Stimulated activated CD8-positive, alpha-beta memory T cell treated with anti-CD3 and anti-CD28 coated beads, Interleukin-12 subunit alpha, Interleukin-12 subunit beta, amount 100 ng/mL, for 24 hours (primary cell): ENCODE data around the gene NDUFAF5.

Experiments
- DNase-seq: peaks from one replicate; pipeline ENCODE4 v3.0.0-alpha.2; 2020; ENCODE audit errors: extremely low read depth

NDUFAF5 gene

DNA sequence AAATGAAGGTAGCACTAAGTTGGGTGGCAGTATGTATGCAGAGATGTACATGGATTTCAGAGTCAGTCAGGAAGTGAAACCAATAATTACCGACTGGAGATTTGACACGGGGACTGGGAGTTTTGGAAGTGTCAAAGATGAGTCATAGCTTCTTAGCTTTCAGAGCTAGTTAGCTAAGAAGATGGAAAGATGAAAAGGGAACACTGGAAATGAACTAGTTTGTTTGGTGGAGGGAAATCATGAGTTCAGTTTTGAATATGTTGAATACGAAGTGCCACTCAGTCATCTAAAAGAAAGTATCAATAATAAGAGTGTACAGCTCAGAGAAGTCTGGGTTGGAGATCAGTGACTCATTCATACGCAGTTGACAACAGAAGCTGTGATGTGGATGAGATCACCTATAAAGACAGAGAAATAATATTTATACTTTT is 7.6 kb upstream of the NDUFAF5 start:
- DNase-seq = no peak

DNA sequence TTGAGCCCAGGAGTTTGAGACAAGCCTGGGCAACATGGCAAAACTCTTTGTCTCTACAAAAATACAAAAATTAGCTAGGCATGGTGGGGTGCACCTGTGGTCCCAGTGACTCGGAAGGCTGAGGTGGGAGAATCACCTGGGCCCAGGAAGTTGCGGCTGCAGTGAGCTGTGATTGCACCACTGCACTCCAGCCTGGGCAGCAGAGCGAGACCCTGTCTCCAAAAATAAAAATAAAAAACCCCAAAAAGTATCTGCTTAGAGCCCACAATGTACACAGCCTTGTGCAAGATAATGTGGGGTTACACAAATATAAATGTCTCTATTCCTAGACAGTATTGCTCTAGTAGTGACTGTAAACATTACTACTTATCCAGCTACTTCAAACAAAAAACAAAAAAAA is 6.0 kb upstream of the NDUFAF5 start:
- DNase-seq = no peak

DNA sequence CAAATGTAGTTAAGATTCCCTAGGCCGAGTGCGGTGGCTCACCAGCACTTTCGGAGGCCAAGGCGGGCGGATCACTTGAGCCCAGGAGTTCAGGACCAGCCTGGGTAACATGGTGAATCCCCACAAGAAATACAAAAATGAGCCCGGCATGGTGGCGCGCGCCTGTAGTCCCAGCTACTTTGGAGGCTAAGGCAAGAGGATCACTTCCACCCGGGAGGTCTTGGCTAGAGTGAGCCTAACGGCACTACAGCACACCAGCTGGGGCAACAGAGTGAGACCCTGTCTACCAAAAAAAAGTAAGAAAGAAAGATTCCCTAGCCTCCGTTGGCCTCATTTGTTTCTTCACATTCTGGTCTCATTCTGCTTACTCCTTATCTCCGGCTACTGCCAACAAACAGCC is 1.3 kb upstream of the NDUFAF5 start:
- no peak for DNase-seq

DNA sequence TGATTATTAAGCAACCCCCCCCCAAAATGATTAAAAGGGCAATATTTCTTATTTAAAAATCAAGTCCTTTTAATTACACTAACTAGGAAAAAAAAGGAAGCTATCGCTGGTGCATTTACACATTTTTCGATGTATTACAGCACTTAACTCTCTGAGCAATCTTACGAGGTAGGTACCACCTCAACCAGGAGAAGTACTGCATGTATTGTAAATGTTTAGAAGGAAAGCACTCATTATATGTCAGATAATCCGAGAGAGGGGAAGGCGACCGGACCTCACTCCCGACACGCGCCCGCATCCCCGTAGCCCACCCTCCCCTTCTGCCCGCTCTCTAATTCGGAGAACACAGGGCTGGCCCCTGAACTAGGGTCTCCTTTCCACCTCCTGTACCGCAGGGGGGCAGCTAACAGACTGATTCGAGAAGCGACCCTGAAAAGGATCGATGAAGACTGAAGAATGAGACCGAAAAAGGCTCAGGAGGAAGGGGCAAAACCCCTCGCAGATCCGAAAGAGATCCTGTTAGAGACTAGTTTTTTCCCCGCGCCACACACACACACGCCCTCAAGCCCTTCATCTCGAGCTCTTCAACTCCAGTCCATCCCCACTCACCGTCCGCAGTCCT is 446 bp upstream of the NDUFAF5 start:
- no peak for DNase-seq

DNA sequence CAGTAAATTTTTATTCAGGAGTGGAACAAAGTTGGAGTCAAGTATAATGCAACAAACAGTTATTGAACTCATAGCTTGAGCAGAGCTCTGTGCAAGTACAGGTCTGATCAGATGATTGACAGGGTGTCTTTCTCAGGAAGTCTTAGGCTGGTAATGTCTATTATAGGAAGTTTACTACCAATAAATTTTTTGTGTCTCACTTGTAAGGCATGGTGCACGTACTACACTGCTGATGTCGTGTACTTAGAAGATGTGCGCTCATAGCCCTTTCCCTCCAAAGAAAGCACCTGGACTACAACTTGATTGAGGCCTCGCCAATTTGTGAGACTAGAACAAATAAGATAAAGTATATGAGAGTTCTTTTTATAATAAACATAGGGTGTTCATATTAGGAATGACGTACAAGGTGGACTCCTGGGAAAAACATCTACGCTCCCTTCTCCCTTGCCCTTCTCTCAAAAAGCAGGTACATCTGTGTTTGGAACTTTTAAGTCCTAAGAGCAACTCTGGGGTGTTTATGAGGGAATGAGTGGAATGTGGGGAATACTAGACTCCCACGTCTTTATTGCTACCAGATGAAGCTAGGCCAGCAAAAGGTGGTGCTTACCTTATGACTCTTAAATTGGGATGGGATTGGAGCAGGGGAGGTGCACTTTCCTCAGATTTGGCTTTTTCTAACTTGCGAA is 1.5 kb downstream of the NDUFAF5 start:
- no peak for DNase-seq

DNA sequence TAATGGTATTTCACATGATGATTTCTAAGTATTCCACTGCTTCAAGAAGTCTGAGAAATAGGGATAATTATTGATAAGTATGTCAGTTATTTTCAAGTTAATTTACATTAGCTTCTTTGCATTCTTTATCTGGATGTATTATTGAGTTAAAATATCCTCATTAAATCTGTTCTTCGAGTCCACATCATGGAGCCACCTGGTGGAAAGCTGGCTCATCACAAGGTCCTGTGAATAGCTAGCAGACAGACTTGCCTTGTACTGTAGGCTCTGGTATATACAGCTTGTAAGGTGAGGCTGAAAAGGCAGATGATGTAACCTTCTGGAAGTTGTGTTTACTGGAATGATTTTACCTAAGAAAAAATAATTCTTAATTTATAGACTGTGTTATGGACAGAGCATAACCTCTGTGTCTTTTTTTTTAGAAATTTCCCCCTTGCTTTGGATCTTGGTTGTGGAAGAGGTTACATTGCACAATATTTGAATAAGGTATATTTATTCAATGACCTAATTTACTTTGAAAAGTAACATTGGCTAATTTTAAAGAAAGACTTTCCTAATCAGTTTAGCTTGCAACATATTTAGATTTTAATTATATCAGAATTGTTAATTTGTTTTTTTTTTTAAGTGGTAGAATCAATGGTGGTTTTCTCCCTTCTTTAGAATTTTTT is 3.5 kb downstream of the NDUFAF5 start:
- DNase-seq = no peak

DNA sequence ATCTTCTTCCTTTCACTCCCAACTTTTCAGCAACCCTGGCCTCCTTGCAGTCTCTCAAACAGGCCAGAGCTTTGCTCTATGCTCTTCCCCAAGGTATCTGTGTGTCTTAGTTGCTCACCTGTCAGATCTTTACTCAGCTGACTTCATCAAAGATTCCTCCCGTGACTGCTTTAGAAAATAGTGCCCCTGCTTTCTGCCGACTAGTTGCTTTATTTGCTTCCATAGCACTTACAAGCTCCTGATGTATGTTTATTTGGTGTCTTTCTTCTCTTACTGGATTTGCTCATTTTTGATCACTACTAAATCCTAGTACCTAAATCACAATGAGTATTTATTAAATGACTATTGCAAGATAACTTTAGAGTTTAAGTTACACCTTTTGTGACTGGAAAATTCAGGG is 5.9 kb downstream of the NDUFAF5 start:
- no peak for DNase-seq

DNA sequence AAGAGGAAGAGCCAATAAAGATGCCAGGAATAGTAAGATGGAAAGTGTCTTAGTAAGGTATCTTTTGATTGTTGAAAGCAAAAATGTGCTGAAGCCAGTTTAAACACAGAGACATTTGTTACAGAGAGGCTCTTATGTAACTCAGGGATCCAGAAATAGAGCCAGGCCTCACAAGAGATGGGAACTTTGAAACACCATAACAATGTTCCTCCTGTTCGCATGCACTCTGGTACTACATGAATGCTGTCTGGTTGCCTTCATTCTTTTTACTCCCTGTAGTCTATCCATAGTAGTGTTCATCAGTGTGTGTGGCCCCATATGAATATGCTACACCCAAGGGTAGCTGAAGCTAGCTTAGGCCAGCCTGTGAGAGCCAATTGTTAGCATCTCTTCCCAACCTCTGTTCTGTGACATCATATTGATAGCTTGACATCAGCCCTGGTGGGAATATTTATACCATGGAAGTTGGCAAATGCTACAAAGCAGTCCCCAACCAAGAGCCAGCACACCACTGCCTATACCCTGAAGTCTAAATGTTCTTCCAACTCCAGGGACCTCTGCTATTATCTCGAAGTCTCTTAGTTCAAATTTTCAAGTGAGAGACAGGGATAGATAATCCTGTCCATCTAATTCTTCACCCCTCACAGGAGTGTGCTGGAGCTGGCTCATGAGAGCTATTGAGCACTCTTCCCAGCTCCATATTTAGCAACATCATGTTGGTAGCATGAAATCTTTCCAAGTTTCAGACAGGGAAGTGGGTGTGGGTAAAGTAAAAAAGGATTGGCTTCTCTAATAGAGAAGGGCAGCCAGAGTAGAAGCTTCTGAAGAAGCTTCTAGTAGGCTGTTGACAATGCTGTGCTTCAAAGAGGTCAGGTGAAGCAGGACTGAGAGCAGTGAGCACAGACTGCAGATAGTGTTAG is 7.0 kb downstream of the NDUFAF5 start:
- no peak for DNase-seq

DNA sequence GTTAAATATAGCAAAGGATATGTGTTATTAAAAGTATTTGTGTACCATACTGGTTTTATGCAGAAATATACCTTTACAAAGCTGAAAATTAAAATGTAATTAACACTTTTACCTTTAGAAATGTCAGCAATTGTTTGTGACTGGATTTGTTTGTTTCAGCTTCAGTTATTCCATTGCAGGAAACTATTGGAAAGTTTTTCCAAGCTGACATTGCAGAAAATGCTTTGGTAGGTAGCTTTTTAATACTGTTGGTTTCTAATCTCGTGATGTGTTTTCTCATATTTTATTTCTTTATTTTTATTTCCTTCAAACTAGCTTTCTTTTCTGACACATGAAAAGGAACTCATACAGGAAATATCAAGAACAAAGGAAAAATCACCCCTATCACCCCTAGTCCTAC is 8.2 kb downstream of the NDUFAF5 start:
- no peak for DNase-seq

DNA sequence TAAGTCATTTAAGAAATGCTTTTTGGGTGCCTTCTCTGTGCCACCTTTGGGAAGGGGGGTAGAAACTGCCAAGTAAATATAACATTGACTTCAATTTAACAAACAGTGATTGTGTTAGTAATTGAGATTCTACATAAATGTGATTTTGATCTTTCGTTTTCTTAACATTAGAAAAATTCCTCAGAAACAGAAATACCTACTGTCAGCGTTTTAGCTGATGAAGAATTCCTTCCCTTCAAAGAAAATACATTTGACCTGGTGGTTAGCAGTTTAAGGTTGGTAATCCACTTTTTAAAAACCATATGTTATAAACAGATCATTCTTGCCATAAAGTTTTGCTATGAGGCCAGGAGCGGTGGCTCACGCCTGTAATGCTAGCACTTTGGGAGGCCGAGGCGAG is 9.8 kb downstream of the NDUFAF5 start:
- DNase-seq = no peak

DNA sequence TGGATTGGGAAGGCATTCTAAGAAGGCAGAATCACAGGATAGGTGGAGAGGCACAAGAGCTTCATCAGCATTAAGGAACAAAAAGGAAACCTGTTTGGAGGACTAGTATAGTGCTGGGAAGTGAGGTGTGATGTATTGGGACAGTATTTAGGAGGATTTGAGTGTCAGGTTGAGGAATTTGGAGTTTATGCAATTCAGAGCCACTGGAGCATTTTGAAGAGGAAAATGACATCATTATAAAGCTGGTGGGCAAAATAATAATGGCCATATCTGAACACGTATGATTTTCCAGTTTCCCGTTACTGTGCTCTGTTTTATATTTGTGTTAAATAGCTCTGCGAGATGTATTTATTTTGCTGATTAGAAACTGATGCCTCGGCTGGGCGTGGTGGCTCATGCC is 14.2 kb downstream of the NDUFAF5 start:
- no peak for DNase-seq

DNA sequence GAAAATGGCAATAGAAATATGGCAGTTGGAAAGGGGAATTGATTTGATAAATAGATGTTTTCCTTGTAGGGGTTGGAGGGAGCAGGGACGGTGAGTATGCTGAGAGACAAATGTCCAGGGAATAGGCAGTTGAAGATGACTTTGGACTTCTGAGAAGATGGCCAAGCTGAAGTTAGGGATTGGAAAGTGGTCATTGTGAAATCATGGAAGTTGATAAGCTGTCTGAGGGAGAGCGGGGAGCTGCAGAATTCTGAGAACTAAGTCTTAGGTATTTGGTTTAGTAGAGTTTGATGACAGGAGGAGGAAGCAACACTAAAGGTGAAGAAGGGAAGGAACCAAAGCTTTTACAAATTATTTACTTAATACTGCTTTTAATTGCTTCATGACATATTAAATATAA is 15.1 kb downstream of the NDUFAF5 start:
- no peak for DNase-seq

DNA sequence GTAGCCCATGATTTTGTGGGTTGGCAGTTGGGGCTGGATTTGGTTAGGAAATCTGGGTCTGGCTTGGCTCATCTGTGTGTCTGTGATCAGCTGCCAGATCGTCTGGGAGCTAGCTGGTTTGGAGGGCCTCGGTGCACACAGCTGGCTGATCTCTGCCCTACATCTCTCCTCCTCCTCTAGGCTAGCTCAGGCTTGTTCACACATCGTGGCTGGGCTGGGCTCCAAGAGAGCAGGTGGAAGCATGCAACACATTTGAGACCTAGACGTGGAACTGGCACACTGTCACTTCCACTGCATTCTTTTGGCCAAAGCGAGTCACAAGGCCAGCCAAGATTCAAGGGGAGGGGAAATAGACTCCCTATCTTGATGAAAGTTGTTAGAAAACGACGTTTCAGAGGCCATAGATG is 15.9 kb downstream of the NDUFAF5 start:
- no peak for DNase-seq

DNA sequence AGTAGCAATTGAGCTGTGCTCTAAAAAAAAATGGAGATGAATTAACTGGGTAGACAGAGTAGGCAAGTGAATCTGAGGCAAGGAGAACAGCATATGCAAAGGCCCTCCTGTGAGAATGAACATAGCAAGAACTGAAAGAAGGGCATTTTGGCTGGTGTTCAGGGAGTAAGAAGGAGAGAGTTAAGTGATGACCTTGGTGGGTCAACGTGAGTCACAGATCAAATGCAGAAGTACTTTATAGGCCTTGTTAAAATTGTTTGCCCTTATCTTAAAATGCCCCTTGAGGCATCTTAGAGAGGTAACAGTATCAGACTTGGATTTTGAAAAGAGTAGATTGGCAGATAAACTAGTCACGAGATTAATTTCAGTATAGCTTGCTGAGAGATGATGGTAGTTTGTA is 24.5 kb downstream of the NDUFAF5 start:
- no peak for DNase-seq

DNA sequence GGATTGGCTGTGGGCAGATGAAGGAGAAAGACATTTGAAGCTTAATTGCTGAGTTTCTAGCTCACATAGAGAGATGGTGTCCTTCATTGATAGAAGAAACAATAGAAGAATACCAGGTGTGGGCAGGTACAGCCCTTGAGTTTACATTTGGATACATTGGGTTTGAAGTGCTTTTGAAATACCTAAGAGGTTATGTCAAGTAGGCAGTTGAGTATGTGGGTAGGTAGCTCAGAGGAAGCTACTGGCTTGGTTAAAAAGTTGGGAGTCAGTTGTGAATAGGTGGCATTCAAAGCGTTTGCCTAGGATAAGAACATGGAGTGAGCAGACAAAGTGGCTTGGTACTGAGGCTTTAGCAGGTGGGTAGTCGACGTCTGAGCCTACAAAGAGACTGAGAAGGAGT is 25.0 kb downstream of the NDUFAF5 start:
- DNase-seq = no peak

DNA sequence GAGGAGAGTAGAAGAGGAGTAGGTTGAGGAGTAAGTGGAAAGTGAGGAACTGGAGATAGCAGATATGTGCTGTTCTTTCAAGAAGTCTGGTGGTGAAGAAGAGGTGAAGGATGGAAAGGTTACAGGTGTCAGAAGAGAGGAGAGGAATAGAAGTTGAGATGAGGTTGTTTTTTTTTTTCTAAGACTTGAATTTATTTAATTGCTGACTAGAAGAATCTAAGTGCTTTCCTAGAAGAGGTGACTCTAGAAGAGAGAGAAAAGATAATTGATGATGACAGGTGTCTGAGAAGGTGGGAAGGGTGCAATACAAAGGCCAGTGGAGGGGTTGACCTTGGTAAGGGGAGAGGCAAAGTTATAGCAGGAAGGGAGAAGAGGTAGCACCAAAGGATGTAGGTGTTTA is 25.6 kb downstream of the NDUFAF5 start:
- DNase-seq = no peak

DNA sequence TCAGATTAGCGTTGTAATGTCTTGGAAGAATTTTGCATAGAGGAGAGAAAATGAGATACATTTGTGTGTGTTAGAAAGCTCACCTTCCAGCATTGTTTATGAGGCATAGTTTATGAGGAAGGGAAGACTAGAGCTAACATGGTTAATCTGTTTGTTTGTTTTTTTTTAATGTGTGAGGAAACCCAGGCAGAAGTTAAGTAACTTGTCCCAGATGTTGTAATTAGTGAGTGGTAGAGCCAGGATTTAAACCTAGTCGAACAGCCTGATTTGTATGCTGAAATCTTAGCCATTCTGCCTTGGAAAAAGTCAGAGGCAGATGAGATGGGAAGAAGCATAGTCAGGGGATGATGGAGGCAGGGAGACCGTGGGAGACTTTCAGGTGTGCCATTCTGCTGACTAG is 29.1 kb downstream of the NDUFAF5 start:
- DNase-seq = no peak

DNA sequence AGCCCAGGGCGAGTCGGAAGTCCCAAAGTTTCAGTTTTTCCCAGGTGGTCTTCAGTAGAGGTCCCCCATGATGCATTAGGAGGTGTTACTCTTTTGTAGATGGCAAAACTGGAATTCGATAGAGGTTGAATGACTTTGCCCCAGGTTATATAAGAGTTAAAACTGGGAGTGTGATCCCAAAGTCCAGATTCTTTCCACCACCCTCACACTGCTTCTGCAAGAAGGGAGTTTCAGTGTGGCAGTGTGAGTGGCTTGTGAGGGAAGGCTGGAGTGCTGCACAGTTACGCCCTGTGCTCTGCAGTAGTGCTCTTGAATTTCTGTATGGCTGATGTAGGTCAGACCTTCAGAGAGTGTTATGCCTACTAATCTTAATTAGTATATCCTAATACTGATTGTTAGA is 29.8 kb downstream of the NDUFAF5 start:
- no peak for DNase-seq

DNA sequence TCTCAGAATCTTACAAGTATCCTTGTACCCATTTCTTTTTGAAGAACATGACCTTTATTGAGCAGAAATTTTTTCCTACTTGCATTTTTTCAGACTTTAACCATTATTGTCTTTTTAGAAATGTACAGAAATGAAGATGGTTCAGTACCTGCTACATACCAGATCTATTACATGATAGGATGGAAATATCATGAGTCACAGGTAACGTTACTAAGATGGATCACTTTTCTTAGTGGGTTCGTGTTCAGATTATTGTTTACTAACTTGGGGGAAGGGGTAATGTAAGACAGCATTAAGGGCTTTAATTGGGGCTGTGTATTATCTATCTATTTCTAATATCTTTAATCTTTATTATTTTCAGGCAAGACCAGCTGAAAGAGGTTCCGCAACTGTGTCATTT is 31.9 kb downstream of the NDUFAF5 start:
- no peak for DNase-seq

DNA sequence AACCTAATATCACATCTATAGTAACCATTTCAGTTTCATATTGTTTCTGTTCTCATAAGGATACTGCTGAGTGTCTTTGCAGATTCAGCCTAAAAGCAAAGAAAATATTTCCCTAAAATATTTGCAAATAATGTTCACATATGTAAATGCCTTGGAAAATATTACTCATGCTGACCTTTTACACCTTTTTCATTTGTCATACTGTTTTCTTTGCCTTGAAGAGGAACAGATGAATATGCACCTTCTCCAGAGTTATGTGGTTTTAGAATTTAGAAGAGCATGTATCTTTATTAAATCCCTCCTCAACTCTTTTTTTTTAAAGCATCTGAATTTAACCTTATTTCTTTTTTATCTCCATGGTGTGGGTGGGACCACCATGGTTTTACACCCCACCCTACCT is 32.5 kb downstream of the NDUFAF5 start:
- no peak for DNase-seq

DNA sequence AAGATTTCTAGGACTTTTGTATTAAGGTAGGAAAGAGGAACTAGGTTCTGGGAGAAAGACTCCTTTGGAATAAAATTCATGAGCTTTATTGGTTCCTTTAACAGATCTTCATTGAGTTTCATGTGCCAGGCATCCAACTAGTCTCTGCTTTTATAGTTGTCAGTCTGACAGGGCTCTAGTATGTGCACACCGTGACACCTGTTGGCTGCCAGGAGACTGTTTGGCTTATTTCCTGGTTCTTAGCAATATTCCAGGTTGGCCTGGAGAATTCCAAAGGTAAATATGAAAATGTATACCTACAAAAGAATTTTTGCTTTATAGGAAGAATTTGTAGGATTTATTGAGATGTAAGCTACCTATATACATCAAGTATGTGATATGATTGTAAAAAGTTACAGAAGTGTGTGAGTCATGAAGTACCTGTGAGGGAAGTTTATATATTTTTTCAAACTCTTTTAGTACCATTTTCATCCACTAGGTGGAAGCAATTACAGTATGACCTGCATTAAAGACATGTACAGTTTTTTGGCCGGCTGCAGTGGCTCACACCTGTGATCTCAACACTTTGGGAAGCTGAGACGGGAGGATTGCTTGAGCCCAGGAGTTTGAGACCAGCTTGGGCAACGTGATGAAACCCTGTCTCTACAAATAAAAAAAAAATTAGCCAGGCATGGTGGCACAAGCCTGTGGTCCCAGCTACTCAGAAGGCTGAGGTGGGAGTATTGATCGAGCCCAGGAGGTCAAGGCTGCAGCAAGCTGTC is 35.2 kb downstream of the NDUFAF5 start:
- no peak for DNase-seq

DNA sequence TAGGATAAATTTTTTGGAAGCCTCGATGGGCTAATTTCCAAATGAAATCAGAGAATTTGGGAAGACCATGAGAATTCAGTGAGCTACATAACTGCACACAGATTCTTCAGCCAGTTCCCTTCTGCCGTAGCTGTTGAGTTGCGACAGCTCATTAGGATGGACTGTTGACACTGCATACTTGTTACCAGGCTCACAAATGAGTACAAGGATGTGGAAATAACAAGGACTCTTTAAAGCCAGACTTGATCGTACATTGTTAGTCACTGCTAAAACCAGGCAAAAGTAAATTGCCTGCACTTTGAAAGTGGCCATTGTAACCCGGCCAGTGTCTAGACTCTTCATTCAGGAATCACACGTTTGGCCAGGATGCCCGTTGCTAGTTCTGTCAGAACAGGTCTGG is 37.0 kb downstream of the NDUFAF5 start:
- DNase-seq = no peak
